ENCODE data around the gene SLC4A2. TPM values are rescaled to one million over a fixed set of nuclear protein-coding genes. Genes with fewer than 3 reads are reported as not detected.
A peak's percentile ranks its signal among the peaks of the same experiment; 100 is the strongest.

SLC4A2 gene
- total RNA-seq, 4 donors from 2014 or later = 39.8 to 53.7 (median 45.0) TPM

- Histone ChIP-seq H3K27ac (peak overlapping the region; percentile 72 to 96 (median 88)), H3K36me3 (peaks cover 15 to 26% (median 15%) of the 10 kb centered on the region in 3 donors), H3K4me3 (peak overlapping the region; percentile 53 to 75 (median 66)), H3K9me3 (no peaks in the 10 kb centered on the region), H3K27me3 (no peaks in the 10 kb centered on the region), H3K4me1 (peaks cover 21 to 69% (median 31%) of the 10 kb centered on the region in 3 donors)
- TF ChIP-seq POLR2A (IDR thresholded peaks at IDR 0.05) (peak in 1 of 4 donors; percentile 14), CTCF (IDR thresholded peaks at IDR 0.05) (peak in 1 of 6 experiments; percentile 8)
- 51 to 63% methylated on average over 11 to 16 of the region's 101 CpGs for WGBS, 2 donors
- DNase-seq = no peak
- intact Hi-C loops (cut with DNase I) = loop anchor here (5.0 kb wide), 1 partner anchor 87 kb away; the partner anchor contains the start of gene ABCB8
These were observed 55.0 kb downstream of the SLC4A2 start for GRCh38 chr7:151114151-151115090.

- WGBS, 2 donors = 0 to 14% methylated on average over 2 to 7 of the region's 114 CpGs
- Histone ChIP-seq H3K4me3 (peak overlapping the region; percentile 53 to 75 (median 66)), H3K36me3 (peaks cover 22 to 34% (median 23%) of the 10 kb centered on the region in 3 donors), H3K27me3 (no peaks in the 10 kb centered on the region), H3K9me3 (no peaks in the 10 kb centered on the region), H3K27ac (peak overlapping the region; percentile 81 to 96 (median 91)), H3K4me1 (peaks cover 21 to 60% (median 31%) of the 10 kb centered on the region in 3 donors)
- DNase-seq = no peak
- TF ChIP-seq CTCF (IDR thresholded peaks at IDR 0.05) = peak in 1 of 6 experiments; percentile 3
- TF ChIP-seq POLR2A (IDR thresholded peaks at IDR 0.05) = no peak
- intact Hi-C loops (cut with DNase I) = no loop called here
These were observed 55.9 kb downstream of the SLC4A2 start for GRCh38 chr7:151115121-151115835.

- intact Hi-C loops (cut with DNase I) = no loop called here
- DNase-seq = no peak
- H3K4me3 ChIP-seq = peak overlapping the region; percentile 53 to 75 (median 66)
- peaks cover 24 to 41% (median 30%) of the 10 kb centered on the region in 3 donors for H3K36me3 ChIP-seq
- TF ChIP-seq POLR2A (IDR thresholded peaks at IDR 0.05) = peak in 2 of 4 donors; percentile 66 to 70
- no peak for TF ChIP-seq CTCF (IDR thresholded peaks at IDR 0.05)
- 8 to 59% methylated on average over 3 to 4 of the region's 14 CpGs for WGBS, 2 donors
- no peaks in the 10 kb centered on the region for H3K27me3 ChIP-seq
- no peaks in the 10 kb centered on the region for H3K9me3 ChIP-seq
- peak overlapping the region; percentile 81 to 96 (median 91) for H3K27ac ChIP-seq
- H3K4me1 ChIP-seq = peaks cover 21 to 54% (median 27%) of the 10 kb centered on the region in 3 donors
These were observed 56.5 kb downstream of the SLC4A2 start for GRCh38 chr7:151115836-151116418.

- intact Hi-C loops (cut with DNase I) = no loop called here
- no peak for DNase-seq
- WGBS, 2 donors = 42 to 50% methylated on average over 13 to 15 of the region's 27 CpGs
These were observed 57.4 kb downstream of the SLC4A2 start for GRCh38 chr7:151116603-151117440.

More at GRCh38 chr7:151116603-151117440, 57.4 kb downstream of the SLC4A2 start:
- no peak for TF ChIP-seq POLR2A (IDR thresholded peaks at IDR 0.05)
- TF ChIP-seq CTCF (IDR thresholded peaks at IDR 0.05) = no peak
- peaks cover 24 to 50% (median 35%) of the 10 kb centered on the region in 3 donors for H3K36me3 ChIP-seq
- peak overlapping the region; percentile 53 to 75 (median 66) for H3K4me3 ChIP-seq
- peaks cover 21 to 46% (median 22%) of the 10 kb centered on the region in 3 donors for H3K4me1 ChIP-seq
- no peaks in the 10 kb centered on the region for H3K27me3 ChIP-seq
- H3K9me3 ChIP-seq = no peaks in the 10 kb centered on the region
- H3K27ac ChIP-seq = peak overlapping the region; percentile 81 to 96 (median 91)
